ENCODE data around the gene PDE8B.

- TF ChIP-seq EZH2 (optimal IDR thresholded peaks at IDR 0.05; ENCODE audit: low read depth, low read length) (no peak), CTCF (IDR thresholded peaks at IDR 0.05; ENCODE audit: low read length) (no peak; the same call in 1 of the 2 replicates), EZH2phosphoT487 (IDR thresholded peaks at IDR 0.05; ENCODE audit: low read length) (no peak)
Measured at GRCh38 chr5:77218263-77218662, 7.8 kb downstream of the PDE8B start.

All from MM.1S (cell line).